Measurements from ENCODE around the gene FAM153A.
"Not testable (repeated sequence)": the region's sequence is repeated elsewhere in the genome, so short reads cannot be mapped to it uniquely, and the experiment has no call there.

FAM153A gene

DNA sequence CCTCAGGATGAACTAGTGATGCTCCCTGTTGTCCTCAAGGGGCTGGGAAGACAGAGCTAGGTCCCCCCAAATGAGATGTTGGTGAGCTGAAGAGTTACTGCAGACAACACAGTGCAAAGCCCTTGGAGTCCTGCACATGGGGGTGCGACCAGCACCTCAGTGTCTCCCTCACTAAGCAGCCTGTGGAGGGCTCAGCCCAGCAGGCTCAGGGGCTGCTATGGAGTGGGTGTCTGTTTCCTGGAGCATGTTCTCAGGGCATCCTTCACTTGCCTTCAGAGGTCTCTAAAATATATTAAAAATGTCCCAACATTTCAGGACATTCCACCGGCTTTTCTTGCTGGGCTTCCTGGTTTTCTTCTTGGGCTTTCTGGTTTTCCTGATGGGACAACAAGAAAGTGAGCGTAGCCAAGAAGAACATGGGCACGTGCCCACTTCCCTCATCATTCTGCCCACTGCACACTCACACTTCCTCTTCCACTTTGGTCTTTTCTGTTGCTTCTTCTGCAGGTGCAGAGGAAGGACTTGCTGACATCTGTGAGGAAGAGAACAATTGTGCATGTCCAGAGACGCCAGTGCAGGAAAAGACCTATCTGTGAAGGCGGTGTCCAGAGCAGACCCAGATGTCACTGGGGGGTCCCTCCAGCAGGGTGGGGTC is 58.7 kb downstream of the FAM153A start:
- FAIRE-seq: not testable (repeated sequence)

DNA sequence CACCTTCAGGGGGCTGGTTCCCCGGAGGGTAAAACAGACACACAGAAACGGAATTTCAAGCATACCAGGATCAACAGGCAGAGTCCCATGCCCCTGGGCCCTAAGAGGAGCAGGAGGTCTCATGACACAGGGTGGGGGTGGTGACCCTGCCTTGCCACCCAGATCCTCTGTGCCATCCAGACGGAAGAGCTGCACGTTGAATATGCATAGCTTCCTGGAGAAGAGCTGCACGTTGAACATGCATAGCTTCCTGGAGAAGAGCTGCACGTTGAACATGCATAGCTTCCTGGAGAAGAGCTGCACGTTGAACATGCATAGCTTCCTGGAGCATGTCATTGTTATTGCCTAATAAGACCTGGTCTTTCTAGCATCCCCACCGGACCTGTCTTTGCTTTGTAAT is 59.9 kb downstream of the FAM153A start:
- not testable (repeated sequence) for FAIRE-seq

DNA sequence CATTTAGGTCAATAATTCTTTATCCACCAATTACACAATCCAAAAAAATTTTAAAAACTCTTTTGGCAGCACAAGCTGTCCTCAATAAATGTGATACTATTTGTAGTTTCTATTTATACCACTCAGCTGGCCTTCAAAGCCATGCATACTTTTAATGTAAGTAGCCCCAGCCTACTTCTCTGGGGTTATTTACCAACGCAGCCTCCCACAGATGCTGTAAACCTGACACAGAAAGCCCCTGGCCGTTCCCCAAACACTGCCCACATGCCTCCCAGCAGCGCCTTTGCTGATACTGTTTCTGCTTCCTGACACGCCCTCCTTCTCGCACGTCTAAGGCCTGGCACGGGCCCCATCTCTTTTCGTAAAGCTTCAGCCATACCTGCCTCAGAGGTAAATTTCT is 62.7 kb downstream of the FAM153A start:
- not testable (repeated sequence) for FAIRE-seq

DNA sequence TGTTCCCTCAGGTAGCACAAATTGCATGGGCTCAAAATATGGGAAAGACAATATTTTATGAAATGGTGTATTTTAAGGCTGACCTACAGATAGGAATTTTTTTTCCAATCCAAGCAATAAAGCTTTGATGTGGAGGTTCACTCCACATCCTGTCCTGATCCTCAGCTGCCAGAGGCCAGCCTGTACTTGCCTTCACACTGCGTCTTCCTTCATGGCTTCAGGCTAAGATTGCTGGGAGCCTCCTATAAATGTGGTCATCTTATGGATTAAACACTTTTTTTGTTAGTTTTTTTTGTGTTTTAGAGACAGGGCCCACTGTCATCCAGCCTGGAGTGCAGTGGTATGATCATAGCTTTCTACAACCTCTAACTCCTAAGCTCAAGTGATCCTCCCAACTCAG is 67.3 kb downstream of the FAM153A start:
- FAIRE-seq: not testable (repeated sequence)

DNA sequence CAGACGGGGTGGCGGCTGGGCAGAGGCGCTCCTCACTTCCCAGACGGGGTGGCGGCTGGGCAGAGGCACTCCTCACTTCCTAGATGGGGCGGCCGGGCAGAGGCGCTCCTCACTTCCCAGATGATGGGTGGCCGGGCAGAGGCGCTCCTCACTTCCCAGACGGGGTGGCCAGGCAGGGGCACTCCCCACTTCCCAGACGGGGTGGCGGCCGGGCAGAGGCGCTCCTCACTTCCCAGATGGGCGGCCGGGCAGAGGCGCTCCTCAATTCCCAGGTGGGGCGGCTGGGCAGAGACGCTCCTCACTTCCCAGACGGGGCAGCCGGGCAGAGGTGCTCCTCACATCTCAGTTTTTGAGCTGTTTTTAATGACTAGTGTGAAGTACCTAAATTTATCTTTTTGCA is 86.6 kb downstream of the FAM153A start:
- not testable (repeated sequence) for FAIRE-seq

DNA sequence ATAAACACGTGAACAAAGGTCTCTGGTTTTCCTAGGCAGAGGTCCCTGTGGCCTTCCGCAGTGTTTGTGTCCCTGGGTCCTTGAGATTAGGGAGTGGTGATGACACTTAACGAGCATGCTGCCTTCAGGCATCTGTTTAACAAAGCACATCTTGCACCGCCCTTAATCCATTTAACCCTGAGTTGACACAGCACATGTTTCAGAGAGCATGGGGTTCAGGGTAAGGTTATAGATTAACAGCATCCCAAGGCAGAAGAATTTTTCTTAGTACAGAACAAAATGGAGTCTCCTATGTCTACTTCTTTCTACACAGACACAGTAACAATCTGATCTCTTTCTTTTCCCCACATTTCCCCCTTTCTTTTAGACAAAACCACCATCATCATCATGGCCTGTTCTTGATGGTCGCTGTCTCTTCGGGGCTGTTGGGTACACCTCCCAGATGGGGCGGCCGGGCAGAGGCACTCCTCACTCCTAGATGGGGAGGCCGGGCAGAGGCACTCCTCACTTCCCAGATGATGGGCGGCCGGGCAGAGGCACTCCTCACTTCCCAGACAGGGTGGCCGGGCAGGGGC is 87.3 kb downstream of the FAM153A start:
- FAIRE-seq: not testable (repeated sequence)

DNA sequence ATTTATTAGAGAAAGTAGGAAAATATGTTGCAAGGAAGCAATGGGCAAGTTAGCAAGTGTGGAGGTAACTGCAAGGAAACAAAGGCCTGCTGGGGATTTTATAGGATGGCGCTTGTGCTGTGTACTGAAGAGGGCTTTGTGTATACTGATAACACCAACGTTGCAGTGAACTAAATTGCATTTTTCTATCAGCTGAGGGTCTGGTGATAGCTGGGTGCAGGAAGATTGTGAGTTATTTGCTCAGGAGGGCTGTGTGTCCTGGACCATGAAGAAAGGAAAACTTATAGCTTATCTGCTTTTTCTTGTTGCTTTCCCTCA is 88.2 kb downstream of the FAM153A start:
- not testable (repeated sequence) for FAIRE-seq

DNA sequence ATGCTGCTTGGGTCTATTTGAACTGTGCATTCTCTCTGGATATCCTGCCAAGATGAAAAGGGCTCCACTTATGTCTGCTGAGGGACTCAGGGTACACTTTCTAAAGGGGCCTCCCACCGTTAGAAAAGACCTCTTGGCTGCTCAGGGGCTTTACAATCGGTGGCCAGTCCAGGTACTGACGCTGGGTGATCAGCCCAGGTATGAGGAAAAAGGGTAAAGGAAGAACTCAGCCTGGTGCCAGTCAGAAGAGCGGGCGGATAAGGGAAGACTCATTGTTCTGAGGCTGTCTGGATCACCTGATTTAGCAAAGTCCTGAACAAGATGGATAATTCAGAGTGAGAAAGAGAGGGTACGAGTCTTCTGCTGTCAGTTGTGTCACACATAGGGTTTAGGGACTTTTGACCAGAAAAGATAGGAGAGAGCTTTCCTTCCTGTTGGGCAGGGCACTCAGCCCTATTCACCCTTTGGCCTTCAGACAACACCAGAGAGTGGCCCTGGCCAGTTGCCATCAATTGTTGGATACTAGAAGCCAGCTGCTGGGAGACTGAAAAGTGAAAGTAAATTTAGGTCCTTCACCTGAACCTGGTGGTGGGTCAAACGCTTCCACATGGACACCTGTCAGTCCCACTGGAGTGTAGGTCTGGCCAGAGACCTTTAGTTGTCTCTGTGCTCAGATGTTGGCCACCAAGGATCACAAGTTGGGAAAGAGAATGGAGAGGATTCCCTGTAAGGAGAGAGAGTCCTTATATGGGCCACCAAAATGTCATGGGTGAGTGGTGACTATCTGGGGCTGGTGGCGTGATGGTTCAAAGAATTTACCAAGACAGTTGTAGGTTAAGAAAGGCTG is 88.8 kb downstream of the FAM153A start:
- not testable (repeated sequence) for FAIRE-seq

DNA sequence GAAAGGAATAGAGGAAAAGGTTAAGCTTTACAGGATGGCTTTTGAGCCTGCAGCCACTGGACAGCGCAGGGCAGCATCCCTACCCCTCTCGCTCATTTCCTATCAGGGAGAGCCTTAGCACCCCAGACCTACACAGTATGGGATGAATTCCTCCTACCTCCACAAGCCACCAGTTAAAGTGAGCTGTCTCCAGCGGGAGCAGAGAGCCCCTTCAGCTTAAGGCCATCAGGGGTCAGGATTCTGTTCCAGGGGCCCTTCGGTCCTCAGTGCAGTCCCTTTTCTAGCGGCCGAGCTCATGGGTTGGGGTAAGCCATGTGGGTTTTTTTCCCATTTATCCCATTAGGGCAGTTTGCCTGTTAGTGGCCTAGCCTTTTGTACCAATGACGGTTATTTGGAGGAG is 89.7 kb downstream of the FAM153A start:
- FAIRE-seq: not testable (repeated sequence)

DNA sequence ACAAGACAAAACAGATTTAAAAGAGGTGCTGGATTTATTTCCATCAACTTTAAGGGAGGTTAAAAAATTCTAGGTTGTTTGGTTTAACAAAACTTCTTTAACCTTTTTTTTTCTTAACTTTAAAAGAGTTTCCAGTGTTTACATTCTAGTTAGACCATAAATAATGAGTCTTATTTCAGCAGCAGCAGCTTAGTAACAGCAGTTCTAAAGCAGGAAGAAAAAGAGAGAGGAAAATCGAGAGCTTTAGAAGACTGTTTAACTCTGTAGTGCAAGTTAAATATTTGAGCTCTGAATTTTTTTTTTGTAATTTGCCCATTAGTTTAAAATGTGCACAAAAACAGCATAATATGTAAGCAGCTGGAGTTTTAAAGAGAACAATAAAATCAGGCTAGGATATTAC is 90.2 kb downstream of the FAM153A start:
- not testable (repeated sequence) for FAIRE-seq

DNA sequence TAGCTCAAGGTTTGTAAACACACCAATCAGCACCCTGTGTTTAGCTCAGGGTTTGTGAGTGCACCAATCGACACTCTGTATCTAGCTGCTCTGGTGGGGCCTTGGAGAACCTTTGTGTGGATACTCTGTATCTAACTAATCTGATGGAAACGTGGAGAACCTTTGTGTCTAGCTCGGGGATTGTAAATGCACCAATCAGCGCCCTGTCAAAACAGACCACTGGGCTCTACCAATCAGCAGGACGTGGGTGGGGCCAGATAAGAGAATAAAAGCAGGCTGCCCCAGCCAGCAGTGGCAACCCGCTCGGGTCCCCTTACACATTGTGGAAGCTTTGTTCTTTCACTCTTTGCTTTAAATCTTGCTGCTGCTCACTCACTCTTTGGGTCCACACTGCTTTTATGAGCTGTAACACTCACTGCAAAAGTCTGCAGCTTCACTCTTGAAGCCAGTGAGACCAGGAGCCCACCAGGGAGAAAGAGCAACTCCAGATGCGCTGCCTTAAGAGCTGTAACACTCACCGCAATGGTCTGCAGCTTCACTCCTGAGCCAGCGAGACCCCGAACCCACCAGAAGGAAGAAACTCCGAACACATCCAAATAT is 93.6 kb downstream of the FAM153A start:
- FAIRE-seq: not testable (repeated sequence)

DNA sequence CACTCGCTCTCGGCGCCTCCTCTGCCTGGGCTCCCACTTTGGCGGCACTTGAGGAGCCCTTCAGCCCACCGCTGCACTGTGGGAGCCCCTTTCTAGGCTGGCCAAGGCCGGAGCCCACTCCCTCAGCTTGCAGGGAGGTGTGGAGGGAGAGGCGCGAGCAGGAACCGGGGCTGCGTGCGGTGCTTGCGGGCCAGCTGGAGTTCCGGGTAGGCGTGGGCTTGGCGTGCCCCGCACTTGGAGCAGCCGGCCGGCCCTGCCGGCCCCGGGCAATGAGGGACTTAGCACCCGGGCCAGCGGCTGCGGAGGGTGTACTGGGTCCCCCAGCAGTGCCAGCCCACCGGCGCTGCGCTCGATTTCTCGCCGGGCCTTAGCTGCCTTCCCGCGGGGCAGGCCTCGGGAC is 94.6 kb downstream of the FAM153A start:
- FAIRE-seq: not testable (repeated sequence)

DNA sequence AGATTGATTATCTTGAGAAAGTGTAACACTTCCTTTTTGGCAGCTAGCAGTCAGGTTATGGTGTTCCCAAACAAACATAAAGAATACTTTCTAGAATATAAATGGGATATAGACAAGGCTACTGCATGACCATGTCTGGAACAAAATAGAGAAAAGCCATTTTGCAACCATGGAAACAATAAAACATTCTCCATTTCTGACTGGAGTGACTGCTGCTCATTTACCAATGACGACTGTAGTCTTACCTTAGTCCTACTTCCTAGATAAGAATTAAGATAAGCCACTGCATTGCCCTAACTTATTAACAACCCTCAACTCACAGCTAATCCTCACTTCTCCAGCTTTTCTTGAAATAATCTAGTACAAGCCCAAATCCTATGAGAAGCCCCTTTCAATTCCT is 100.8 kb downstream of the FAM153A start:
- not testable (repeated sequence) for FAIRE-seq
